ENCODE measurements around the gene SNX24. TPM values are rescaled to one million over a fixed set of nuclear protein-coding genes. Genes with fewer than 3 reads are reported as not detected.
A peak's percentile ranks its signal among the peaks of the same experiment; 100 is the strongest.

SNX24 gene
- total RNA-seq, 1 donor from 2014 or later: 21.0 TPM

DNA sequence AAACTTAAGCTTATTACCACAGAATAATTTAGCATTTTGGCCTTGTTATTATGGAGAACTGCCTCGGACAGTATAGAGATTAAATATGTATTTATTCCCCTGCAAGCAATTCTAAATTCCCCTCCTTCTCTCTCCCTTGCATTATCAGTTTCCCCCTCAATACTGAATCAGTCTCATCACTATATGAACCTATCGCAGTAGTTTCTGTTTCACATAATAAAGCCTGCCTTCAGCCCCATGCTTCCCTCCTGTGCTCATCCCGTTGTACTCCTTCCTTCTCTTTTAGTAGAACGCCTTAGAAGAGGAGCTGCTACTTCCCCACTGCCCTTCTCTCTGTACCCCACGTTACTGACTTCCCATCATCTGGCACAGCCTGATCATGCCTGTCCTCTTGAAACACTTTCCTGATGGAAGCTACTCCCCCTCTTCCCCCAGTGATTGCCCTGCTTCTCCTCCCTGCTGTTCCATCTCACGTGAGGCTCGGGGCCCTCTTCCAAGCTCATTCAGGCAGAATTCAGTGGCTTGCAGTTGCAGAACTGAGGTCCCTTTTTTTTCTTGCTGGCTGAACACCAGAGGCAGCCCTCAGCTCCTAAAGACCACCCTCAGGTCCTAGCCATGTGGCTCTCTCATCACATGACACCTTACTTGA, 97.8 kb downstream of the SNX24 start:
- Histone ChIP-seq H3K4me2 (peak overlapping the region; percentile 23), H3K27me3 (no peaks in the 10 kb centered on the region), H3K4me1 (peaks cover 13% of the 10 kb centered on the region), H3K36me3 (no peaks in the 10 kb centered on the region), H3K79me2 (ENCODE audit: low read depth) (no peaks in the 10 kb centered on the region), H3K4me3 (no peak overlapping the region), H3K9me3 (ENCODE audit: low read depth) (no peaks in the 10 kb centered on the region), H3K27ac (no peak overlapping the region), H4K20me1 (ENCODE audit: low read depth) (no peaks in the 10 kb centered on the region), H3K9ac (no peak overlapping the region), H3F3A (ENCODE audit: low read depth) (no peaks in the 10 kb centered on the region), H2AFZ (replicated peaks) (peak overlapping the region; percentile 73)
- Mint-ChIP-seq H3K27ac (no peak overlapping the region), H3K9me3 (peaks cover 3% of the 10 kb centered on the region), H3K4me1 (peaks cover 15% of the 10 kb centered on the region), H3K27me3 (ENCODE audit: insufficient read depth, low read depth) (no peaks in the 10 kb centered on the region), H3K4me3 (no peak overlapping the region), H3K36me3 (peaks cover 10% of the 10 kb centered on the region)
- no peak for TF ChIP-seq EZH2 (IDR thresholded peaks at IDR 0.05)
- no peak for DNase-seq (ENCODE audit: low spot score)

DNA sequence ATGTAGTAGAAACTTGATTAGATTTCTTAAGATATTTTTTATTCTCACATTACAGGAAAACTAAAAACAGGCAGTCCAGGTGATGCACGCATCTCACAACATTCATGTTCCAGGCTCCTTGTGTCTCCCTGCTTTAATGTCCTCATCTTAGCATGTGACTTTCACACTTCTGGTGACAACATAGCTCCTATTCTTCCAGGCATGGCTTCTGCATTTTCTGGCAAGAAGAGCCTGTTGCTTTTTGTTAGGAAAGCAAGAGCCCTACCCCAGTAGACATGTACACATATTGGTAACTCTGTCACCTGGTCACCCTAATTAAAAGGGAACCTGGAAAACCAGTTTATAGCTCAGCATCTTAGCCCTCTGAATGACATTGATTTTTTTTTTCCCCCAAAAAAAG, 98.6 kb downstream of the SNX24 start:
- H4K20me1 ChIP-seq (ENCODE audit: low read depth): no peaks in the 10 kb centered on the region
- no peaks in the 10 kb centered on the region for H3K79me2 ChIP-seq (ENCODE audit: low read depth)
- no peaks in the 10 kb centered on the region for H3K9me3 ChIP-seq (ENCODE audit: low read depth)
- no peak for TF ChIP-seq EZH2phosphoT487 (IDR thresholded peaks at IDR 0.05)
- no peak for TF ChIP-seq CTCF (IDR thresholded peaks at IDR 0.05)
- no peak for TF ChIP-seq EZH2 (IDR thresholded peaks at IDR 0.05)
- peaks cover 10% of the 10 kb centered on the region for H3K36me3 Mint-ChIP-seq
- H3K27ac Mint-ChIP-seq: no peak overlapping the region
- H3K27me3 Mint-ChIP-seq (ENCODE audit: insufficient read depth, low read depth): no peaks in the 10 kb centered on the region
- H3K27ac ChIP-seq: no peak overlapping the region
- H3K9me3 Mint-ChIP-seq: peaks cover 3% of the 10 kb centered on the region
- no peaks in the 10 kb centered on the region for H3K36me3 ChIP-seq
- no peak for DNase-seq (ENCODE audit: low spot score)
- H3F3A ChIP-seq (ENCODE audit: low read depth): no peaks in the 10 kb centered on the region
- H3K9ac ChIP-seq: no peak overlapping the region
- peaks cover 15% of the 10 kb centered on the region for H3K4me1 Mint-ChIP-seq
- no peak overlapping the region for H3K4me3 ChIP-seq
- H3K27me3 ChIP-seq: no peaks in the 10 kb centered on the region
- H2AFZ ChIP-seq (replicated peaks): no peak overlapping the region
- no peak overlapping the region for H3K4me3 Mint-ChIP-seq
- H3K4me1 ChIP-seq: peaks cover 13% of the 10 kb centered on the region
- H3K4me2 ChIP-seq: no peak overlapping the region

GRCh38 chr5:122947372-122947771, 102.0 kb downstream of the SNX24 start:
- Mint-ChIP-seq H3K4me3 (no peak overlapping the region), H3K9me3 (no peaks in the 10 kb centered on the region), H3K27ac (no peak overlapping the region), H3K4me1 (peaks cover 13% of the 10 kb centered on the region), H3K27me3 (ENCODE audit: insufficient read depth, low read depth) (no peaks in the 10 kb centered on the region), H3K36me3 (peaks cover 3% of the 10 kb centered on the region)
- Histone ChIP-seq H4K20me1 (ENCODE audit: low read depth) (no peaks in the 10 kb centered on the region), H2AFZ (replicated peaks) (no peak overlapping the region), H3K36me3 (no peaks in the 10 kb centered on the region), H3K9me3 (ENCODE audit: low read depth) (no peaks in the 10 kb centered on the region), H3K4me3 (no peak overlapping the region), H3K27ac (no peak overlapping the region), H3K9ac (no peak overlapping the region), H3K4me2 (no peak overlapping the region), H3K27me3 (no peaks in the 10 kb centered on the region), H3K79me2 (ENCODE audit: low read depth) (no peaks in the 10 kb centered on the region), H3K4me1 (peaks cover 12% of the 10 kb centered on the region), H3F3A (ENCODE audit: low read depth) (no peaks in the 10 kb centered on the region)
- TF ChIP-seq EZH2 (IDR thresholded peaks at IDR 0.05) (no peak), EZH2phosphoT487 (IDR thresholded peaks at IDR 0.05) (no peak), CTCF (IDR thresholded peaks at IDR 0.05) (no peak)
- DNase-seq (ENCODE audit: low spot score): no peak

- H3K27ac Mint-ChIP-seq: no peak overlapping the region
- no peak for DNase-seq (ENCODE audit: low spot score)
- no peaks in the 10 kb centered on the region for H3K9me3 Mint-ChIP-seq
- Histone ChIP-seq H3K79me2 (ENCODE audit: low read depth) (no peaks in the 10 kb centered on the region), H3K4me3 (no peak overlapping the region), H3K9me3 (ENCODE audit: low read depth) (no peaks in the 10 kb centered on the region), H3K27me3 (no peaks in the 10 kb centered on the region), H4K20me1 (ENCODE audit: low read depth) (no peaks in the 10 kb centered on the region), H3K36me3 (no peaks in the 10 kb centered on the region), H2AFZ (replicated peaks) (no peak overlapping the region), H3F3A (ENCODE audit: low read depth) (no peaks in the 10 kb centered on the region), H3K9ac (no peak overlapping the region), H3K27ac (no peak overlapping the region), H3K4me2 (no peak overlapping the region), H3K4me1 (peaks cover 8% of the 10 kb centered on the region)
- peaks cover 3% of the 10 kb centered on the region for H3K36me3 Mint-ChIP-seq
- H3K27me3 Mint-ChIP-seq (ENCODE audit: insufficient read depth, low read depth): no peaks in the 10 kb centered on the region
- TF ChIP-seq EZH2 (IDR thresholded peaks at IDR 0.05) (no peak), CTCF (IDR thresholded peaks at IDR 0.05) (no peak), EZH2phosphoT487 (IDR thresholded peaks at IDR 0.05) (no peak)
- no peak overlapping the region for H3K4me3 Mint-ChIP-seq
- H3K4me1 Mint-ChIP-seq: peaks cover 10% of the 10 kb centered on the region
Observed at GRCh38 chr5:122947772-122948171, 102.4 kb downstream of the SNX24 start.

Data from neural progenitor cell (in vitro differentiated cells).